HepG2 (cell line): ENCODE data around the gene FIGNL1. TPM values are rescaled to one million over a fixed set of nuclear protein-coding genes. Genes with fewer than 3 reads are reported as not detected.

Source experiments
- ATAC-seq: fragments of 200-7000 bp; cut with Tn5 transposase; 3 replicates; pipeline ENCODE4 v1.9.1; 2020; ENCODE audit warnings: mild to moderate bottlenecking, moderate library complexity
- BruUV-seq: library from RNA; stranded (reverse); fragments of 400-500 nt; replicated peaks from 2 replicates; lab custom pipeline; 2021; lab: Mats Ljungman, UMichigan
- CTCF ChIA-PET: fragments of 300-600 bp; formaldehyde crosslinking; extraction: SDS; loops from one replicate; lab custom pipeline; 2021; ENCODE audit warnings: low total read pairs, inconsistent platforms, low intra/inter-chr PET ratio; lab: Yijun Ruan, JAX
- POLR2A ChIA-PET: fragments of 350-600 bp; sonication (Branson Sonifier 250); formaldehyde crosslinking; loops from one replicate; lab custom pipeline; 2020; ENCODE audit warnings: antibody characterized with exemption, inconsistent platforms; lab: Yijun Ruan, JAX
- DNase-seq: peaks from one replicate; pipeline ENCODE4 v3.0.0-alpha.2; 2015; ENCODE audit warnings: low spot score
- FAIRE-seq: peaks from 3 replicates; lab custom pipeline; 2011; peaks lifted over from hg19 to GRCh38; lab: Jason Lieb, UNC
- H2AFZ ChIP-seq: one replicate; pipeline ENCODE4 v1.6.1; 2011; ENCODE audit warnings: low read length, inconsistent platforms
- H3K27ac ChIP-seq: fragments of 300-600 bp; 3 replicates; pipeline ENCODE4 v1.8.0; 2011; ENCODE audit warnings: mixed run types, mild to moderate bottlenecking, mixed read lengths, low read length, inconsistent platforms; ENCODE audit not compliant: insufficient read depth; ENCODE audit errors: extremely low read length
- H3K27me3 ChIP-seq, 2 experiments: fragments of 200-600 bp in 1 of 2; 2 replicates in 1 of 2; 3 replicates in 1 of 2; pipeline versions ENCODE4 v1.6.0 to v1.8.0; 2011; ENCODE audit warnings: low read length in 2 of 2, mild to moderate bottlenecking in 2 of 2, moderate library complexity in 2 of 2, inconsistent platforms in 1 of 2; ENCODE audit not compliant: insufficient read depth in 2 of 2, control insufficient read depth in 1 of 2
- H3K36me3 ChIP-seq, 2 experiments: fragments of 200-600 bp in 1 of 2; replicated peaks in 1 of 2; 2 replicates in 1 of 2; 3 replicates in 1 of 2; pipeline versions ENCODE4 v1.5.1 to v1.8.0; 2011; ENCODE audit warnings: low read length in 2 of 2, inconsistent platforms in 1 of 2; ENCODE audit not compliant: insufficient read depth in 2 of 2, control insufficient read depth in 1 of 2
- H3K4me1 ChIP-seq: 2 replicates; pipeline ENCODE4 v1.5.1; 2012; ENCODE audit warnings: low read length, inconsistent platforms; ENCODE audit not compliant: insufficient read depth
- H3K4me2 ChIP-seq: 2 replicates; pipeline ENCODE4 v1.6.0; 2011; ENCODE audit warnings: low read depth, low read length, inconsistent platforms
- H3K4me3 ChIP-seq, 3 experiments: fragments of 200-600 bp in 1 of 3; sonication (generic), shearing (Covaris generic) in 1 of 3; replicated peaks in 1 of 3; 2 replicates each; pipeline ENCODE4 v1.5.1; 2011 to 2016; ENCODE audit warnings: low read length in 3 of 3, inconsistent platforms in 2 of 3, low read depth in 2 of 3, mild to moderate bottlenecking in 2 of 3, control low read depth in 1 of 3, mixed read lengths in 1 of 3; ENCODE audit not compliant: insufficient read depth in 1 of 3
- H3K79me2 ChIP-seq: one replicate; pipeline ENCODE4 v1.6.1; 2011; ENCODE audit warnings: low read length, inconsistent platforms; ENCODE audit not compliant: insufficient read depth
- H3K9ac ChIP-seq: 2 replicates; pipeline ENCODE4 v1.6.0; 2011; ENCODE audit warnings: mild to moderate bottlenecking, low read depth, low read length, inconsistent platforms; ENCODE audit not compliant: insufficient read depth
- H3K9me3 ChIP-seq: 2 replicates; pipeline ENCODE4 v1.5.1; 2012; ENCODE audit warnings: mild to moderate bottlenecking, low read length
- H4K20me1 ChIP-seq: 2 replicates; pipeline ENCODE4 v1.6.0; 2011; ENCODE audit warnings: inconsistent platforms, mild to moderate bottlenecking, low read length, moderate library complexity; ENCODE audit not compliant: insufficient read depth
- ATF3 ChIP-seq: sonication (generic); formaldehyde crosslinking; IDR thresholded peaks from 2 replicates; pipeline ENCODE4 v1.4.0; 2020; ENCODE audit warnings: missing genetic modification reagents
- CC2D1A ChIP-seq: sonication (generic); formaldehyde crosslinking; IDR thresholded peaks from 2 replicates; pipeline ENCODE4 v1.8.1; 2023; ENCODE audit warnings: mild to moderate bottlenecking, missing genetic modification reagents
- FIP1L1 ChIP-seq: fragments of 200-400 bp; formaldehyde crosslinking; IDR thresholded peaks from 2 replicates; pipeline ENCODE4 v1.6.1; 2018; ENCODE audit warnings: low read depth, mild to moderate bottlenecking, low read length, moderate library complexity, borderline replicate concordance; ENCODE audit not compliant: insufficient read depth
- GATA4 ChIP-seq: sonication (generic); IDR thresholded peaks from 2 replicates; pipeline ENCODE4 v1.6.1; 2016; ENCODE audit warnings: antibody characterized with exemption, low read depth, borderline replicate concordance
- HNF4G ChIP-seq, 2 experiments: sonication (generic) in 1 of 2; formaldehyde crosslinking in 1 of 2; IDR thresholded peaks; 2 replicates each; pipeline versions ENCODE4 v1.4.0 to v1.6.1; 2011 to 2020; ENCODE audit warnings: borderline replicate concordance in 2 of 2, low read depth in 2 of 2, mild to moderate bottlenecking in 2 of 2, low read length in 1 of 2, missing genetic modification reagents in 1 of 2, moderate library complexity in 1 of 2
- MXD3 ChIP-seq: IDR thresholded peaks from 2 replicates; pipeline ENCODE4 v1.6.1; 2016; ENCODE audit warnings: mild to moderate bottlenecking, missing biosample characterization, missing genetic modification reagents
- MYPOP ChIP-seq: sonication (generic); formaldehyde crosslinking; IDR thresholded peaks from 2 replicates; pipeline ENCODE4 v1.8.1; 2023; ENCODE audit warnings: mild to moderate bottlenecking, moderate library complexity, missing genetic modification reagents
- NR2F2 ChIP-seq: IDR thresholded peaks from 2 replicates; pipeline ENCODE4 v1.6.1; 2012; ENCODE audit warnings: low read depth, inconsistent platforms, borderline replicate concordance
- POLR2G ChIP-seq: fragments of 200-400 bp; formaldehyde crosslinking; IDR thresholded peaks from 2 replicates; pipeline ENCODE4 v1.6.1; 2018; ENCODE audit warnings: mild to moderate bottlenecking, low read depth, low read length, moderate library complexity
- SIN3A ChIP-seq: IDR thresholded peaks from 2 replicates; pipeline ENCODE4 v1.6.1; 2011; ENCODE audit warnings: low read depth, mild to moderate bottlenecking, control low read depth, low read length, borderline replicate concordance
- ZBTB1 ChIP-seq: sonication (generic); formaldehyde crosslinking; IDR thresholded peaks from 2 replicates; pipeline ENCODE4 v1.4.0; 2020; ENCODE audit warnings: missing genetic modification reagents, borderline replicate concordance
- ZNF101 ChIP-seq: sonication (generic); formaldehyde crosslinking; IDR thresholded peaks from 2 replicates; pipeline ENCODE4 v1.4.0; 2020; ENCODE audit warnings: mild to moderate bottlenecking, low read depth, missing genetic modification reagents, borderline replicate concordance
- ZNF326 ChIP-seq: sonication (generic); formaldehyde crosslinking; IDR thresholded peaks from 2 replicates; pipeline ENCODE4 v1.4.0; 2020; ENCODE audit warnings: missing genetic modification reagents, borderline replicate concordance
- ZNF451 ChIP-seq: sonication (generic); formaldehyde crosslinking; IDR thresholded peaks from 2 replicates; pipeline ENCODE4 v1.5.0; 2020; ENCODE audit warnings: mild to moderate bottlenecking, missing genetic modification reagents
- ZNF556 ChIP-seq: sonication (generic); formaldehyde crosslinking; IDR thresholded peaks from 2 replicates; pipeline ENCODE4 v1.4.0; 2020; ENCODE audit warnings: mild to moderate bottlenecking, missing genetic modification reagents, borderline replicate concordance
- ZNF569 ChIP-seq: sonication (generic); formaldehyde crosslinking; IDR thresholded peaks from 2 replicates; pipeline ENCODE4 v1.5.0; 2020; ENCODE audit warnings: mild to moderate bottlenecking, missing genetic modification reagents, moderate library complexity, borderline replicate concordance
- ZNF574 ChIP-seq: sonication (generic); formaldehyde crosslinking; IDR thresholded peaks from 2 replicates; pipeline ENCODE4 v1.4.0; 2020; ENCODE audit warnings: missing genetic modification reagents
- ZNF607 ChIP-seq: sonication (generic); formaldehyde crosslinking; IDR thresholded peaks from 2 replicates; pipeline ENCODE4 v1.5.1; 2020; ENCODE audit warnings: missing genetic modification reagents, mild to moderate bottlenecking, borderline replicate concordance
- WGBS: methylation state at CpG from one replicate; pipeline ENCODE4 v1.1.6; 2017; ENCODE audit warnings: low lambda C conversion rate; 5-methylcytosine and 5-hydroxymethylcytosine counted together
- in situ Hi-C: cut with HindIII; loops from 2 replicates; pipeline ENCODE4 v1.10.0; 2017; ENCODE audit warnings: low pct_unique_long_range_greater_than_20kb; ENCODE audit not compliant: extremely low pct_ligation_motif_present
- intact Hi-C: fragments of 100-400 bp; cut with micrococcal nuclease; formaldehyde crosslinking; loops from one replicate; pipeline ENCODE4 v1.10.0; 2022; ENCODE audit not compliant: unreplicated experiment
- polyA plus RNA-seq, 8 experiments: library from polyadenylated mRNA; depleted of rRNA in 3 of 8; stranded (reverse) in 7 of 8; unstranded in 1 of 8; fragments of >200 nt; fragmentation: Illumina TruSeq in 4 of 8; extraction: Trizol in 4 of 8; gene quantifications; 2 replicates each; pipeline versions ENCODE4 v1.2.1 to v1.2.3, GENCODE V29; 2011 to 2016; ENCODE audit warnings: low read depth in 4 of 8, missing spikeins in 1 of 8, mixed read lengths in 1 of 8; ENCODE audit not compliant: insufficient read depth in 1 of 8
- total RNA-seq, 5 experiments: library from RNA; depleted of rRNA; stranded (reverse); fragments of >200 nt; fragmentation: Illumina TruSeq; extraction: Trizol; gene quantifications; 2 replicates each; pipeline ENCODE4 v1.2.3, GENCODE V29; 2016; ENCODE audit warnings: low read depth in 1 of 5

Gene FIGNL1
- total and polyA plus RNA-seq, 2 of the 13 experiments (the other 11 are each of a cell fraction or from before 2014, with no cell fraction given) = 4.0 to 20.9 TPM

GRCh38 chr7:50431722-50432305 lies 18.3 kb downstream of the FIGNL1 start:
- ATAC-seq (no peak), DNase-seq (no peak), FAIRE-seq (no peak)
- CTCF ChIA-PET = no interaction called here
- Histone ChIP-seq H3K9me3 (no peaks in the 10 kb centered on the region), H3K4me3 (no peak overlapping the region), H3K27ac (no peak overlapping the region), H2AFZ (no peak overlapping the region), H3K79me2 (no peaks in the 10 kb centered on the region), H3K36me3 (no peaks in the 10 kb centered on the region), H3K4me2 (no peak overlapping the region), H3K4me1 (peaks cover 10% of the 10 kb centered on the region), H4K20me1 (no peaks in the 10 kb centered on the region), H3K27me3 (no peaks in the 10 kb centered on the region), H3K9ac (no peak overlapping the region)
- TF ChIP-seq ZNF607 (no peak), CC2D1A (CRISPR knock-in tag) (no peak), POLR2G (no peak), MYPOP (CRISPR knock-in tag) (no peak), NR2F2 (no peak), SIN3A (no peak), ZNF451 (CRISPR knock-in tag) (no peak), ZNF569 (CRISPR knock-in tag) (no peak), HNF4G (IDR thresholded peaks at IDR 0.05; ENCODE audit: borderline replicate concordance, low read depth, low read length) (no peak), HNF4G (CRISPR knock-in tag; IDR thresholded peaks at IDR 0.05; ENCODE audit: borderline replicate concordance, low read depth) (no peak), ATF3 (CRISPR knock-in tag) (no peak), ZNF556 (no peak), ZBTB1 (no peak), MXD3 (CRISPR knock-in tag) (no peak), FIP1L1 (no peak), GATA4 (no peak), ZNF101 (CRISPR knock-in tag) (no peak), ZNF326 (CRISPR knock-in tag) (no peak), ZNF574 (no peak)
- no TSS peak for BruUV-seq
- WGBS = 70% methylated on average over 4 of the region's 4 CpGs
- in situ Hi-C loops (no loop called here), intact Hi-C loops (no loop called here)
- POLR2A ChIA-PET = no interaction called here
